ENCODE measurements around the gene GALNT18.

DNA sequence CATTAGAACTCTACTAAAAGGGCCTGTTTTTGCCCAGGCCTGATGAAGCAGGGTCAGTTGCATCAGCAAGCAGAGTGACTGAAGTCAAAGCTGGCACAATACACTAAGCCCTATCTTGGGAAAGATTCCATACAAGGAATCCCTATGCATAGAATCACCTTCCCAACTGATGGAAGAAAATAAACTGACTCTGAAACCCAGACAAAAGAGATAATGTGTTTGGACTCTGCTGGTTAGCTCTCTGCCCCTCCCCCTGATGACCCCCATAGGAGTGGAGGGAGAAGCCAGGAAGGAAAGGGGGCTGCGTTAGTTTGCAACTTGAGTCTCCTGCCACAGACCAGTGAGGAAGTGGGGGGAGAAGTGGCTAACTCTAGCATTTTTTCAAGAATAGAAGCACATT is 32.9 kb downstream of the GALNT18 start:
- TF ChIP-seq, protein P1, sequence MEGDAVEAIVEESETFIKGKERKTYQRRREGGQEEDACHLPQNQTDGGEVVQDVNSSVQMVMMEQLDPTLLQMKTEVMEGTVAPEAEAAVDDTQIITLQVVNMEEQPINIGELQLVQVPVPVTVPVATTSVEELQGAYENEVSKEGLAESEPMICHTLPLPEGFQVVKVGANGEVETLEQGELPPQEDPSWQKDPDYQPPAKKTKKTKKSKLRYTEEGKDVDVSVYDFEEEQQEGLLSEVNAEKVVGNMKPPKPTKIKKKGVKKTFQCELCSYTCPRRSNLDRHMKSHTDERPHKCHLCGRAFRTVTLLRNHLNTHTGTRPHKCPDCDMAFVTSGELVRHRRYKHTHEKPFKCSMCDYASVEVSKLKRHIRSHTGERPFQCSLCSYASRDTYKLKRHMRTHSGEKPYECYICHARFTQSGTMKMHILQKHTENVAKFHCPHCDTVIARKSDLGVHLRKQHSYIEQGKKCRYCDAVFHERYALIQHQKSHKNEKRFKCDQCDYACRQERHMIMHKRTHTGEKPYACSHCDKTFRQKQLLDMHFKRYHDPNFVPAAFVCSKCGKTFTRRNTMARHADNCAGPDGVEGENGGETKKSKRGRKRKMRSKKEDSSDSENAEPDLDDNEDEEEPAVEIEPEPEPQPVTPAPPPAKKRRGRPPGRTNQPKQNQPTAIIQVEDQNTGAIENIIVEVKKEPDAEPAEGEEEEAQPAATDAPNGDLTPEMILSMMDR (IDR thresholded peaks at IDR 0.05) = no peak
- no peak for TF ChIP-seq POLR2AphosphoS5 (IDR thresholded peaks at IDR 0.05)

All from prostate gland (tissue), 2 donors.